ENCODE measurements around the gene IDH3G. TPM values are rescaled to one million over a fixed set of nuclear protein-coding genes. Genes with fewer than 3 reads are reported as not detected.

Gene IDH3G
- total and polyA plus RNA-seq, 2 donors (not counting 3 experiments of a cell fraction or from before 2014, with no cell fraction given), result 57.7 to 116 TPM

DNA sequence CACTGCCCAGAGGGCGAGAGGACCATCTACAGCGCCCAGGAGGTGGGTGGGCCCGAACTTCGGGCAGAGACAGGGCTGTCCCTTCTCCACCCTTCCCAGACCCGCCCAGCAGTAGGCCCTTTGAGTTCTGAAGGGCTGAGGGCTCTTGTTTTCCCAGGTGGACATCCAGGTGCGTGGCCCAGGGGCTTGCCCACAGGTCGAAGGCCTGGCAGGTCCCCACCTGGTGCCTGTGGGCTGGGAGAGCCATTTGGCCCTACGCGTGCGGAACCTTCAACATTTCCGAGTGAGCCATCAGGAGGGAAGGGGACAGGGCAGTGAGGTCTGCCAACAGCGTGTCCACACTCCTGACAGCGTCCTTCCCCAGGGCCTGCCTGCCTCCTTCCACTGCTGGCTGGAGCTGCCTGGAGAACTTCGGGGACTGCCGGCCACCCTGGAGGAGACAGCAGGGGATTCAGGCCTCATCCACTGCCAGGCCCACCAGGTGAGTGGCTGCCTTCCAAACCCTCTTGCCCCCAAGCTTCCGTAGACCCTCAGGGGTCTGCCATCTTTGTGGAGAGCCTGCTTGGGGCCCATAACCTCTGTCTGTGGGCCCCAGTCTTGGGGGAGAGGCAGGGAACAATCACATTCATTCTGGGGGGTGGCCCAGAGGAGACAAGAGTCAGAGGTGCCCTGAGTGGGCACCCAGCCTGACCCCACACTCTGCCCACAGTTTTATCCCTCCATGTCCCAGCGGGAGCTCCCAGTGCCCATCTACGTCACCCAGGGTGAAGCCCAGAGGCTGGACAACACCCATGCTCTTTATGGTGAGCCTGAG is 23.4 kb downstream of the IDH3G start:
- no peak overlapping the region for H3K27ac ChIP-seq (ENCODE audit: insufficient read depth, low read depth, low read length)
- no peaks in the 10 kb centered on the region for H3K79me2 ChIP-seq (ENCODE audit: control insufficient read depth, insufficient read depth, low read length)
- intact Hi-C loops (cut with micrococcal nuclease) (no loop called here), dilution Hi-C loops (cut with MboI; ENCODE audit: extremely low pct_ligation_motif_present, low sequenced_read_pairs) (no loop called here)
- no peaks in the 10 kb centered on the region for H3K9me3 ChIP-seq (replicated peaks; ENCODE audit: control insufficient read depth, insufficient read depth, low read length)
- FAIRE-seq (no peak), DNase-seq (ENCODE audit: low read depth, low spot score) (no peak)
- H3K36me3 ChIP-seq (ENCODE audit: control insufficient read depth in 2 of 2, extremely low read depth in 1 of 2, insufficient read depth in 2 of 2, low read length in 2 of 2), result peaks cover 0 to 20% of the 10 kb centered on the region in 2 experiments
- no peak for TF ChIP-seq POLR2A (IDR thresholded peaks at IDR 0.05; ENCODE audit: low read depth, low read length)
- TF ChIP-seq MYC (IDR thresholded peaks at IDR 0.05; ENCODE audit: low read depth, low read length), result no peak
- TF ChIP-seq FOS (IDR thresholded peaks at IDR 0.05; ENCODE audit: borderline replicate concordance, insufficient read depth, low read length), result no peak
- TF ChIP-seq GATA2 (IDR thresholded peaks at IDR 0.05; ENCODE audit: insufficient read depth, insufficient read length, low read depth, low read length), result no peak
- no peak for TF ChIP-seq JUN (IDR thresholded peaks at IDR 0.05; ENCODE audit: borderline replicate concordance, insufficient read depth, insufficient read length, low read depth)
- TF ChIP-seq, protein P1, sequence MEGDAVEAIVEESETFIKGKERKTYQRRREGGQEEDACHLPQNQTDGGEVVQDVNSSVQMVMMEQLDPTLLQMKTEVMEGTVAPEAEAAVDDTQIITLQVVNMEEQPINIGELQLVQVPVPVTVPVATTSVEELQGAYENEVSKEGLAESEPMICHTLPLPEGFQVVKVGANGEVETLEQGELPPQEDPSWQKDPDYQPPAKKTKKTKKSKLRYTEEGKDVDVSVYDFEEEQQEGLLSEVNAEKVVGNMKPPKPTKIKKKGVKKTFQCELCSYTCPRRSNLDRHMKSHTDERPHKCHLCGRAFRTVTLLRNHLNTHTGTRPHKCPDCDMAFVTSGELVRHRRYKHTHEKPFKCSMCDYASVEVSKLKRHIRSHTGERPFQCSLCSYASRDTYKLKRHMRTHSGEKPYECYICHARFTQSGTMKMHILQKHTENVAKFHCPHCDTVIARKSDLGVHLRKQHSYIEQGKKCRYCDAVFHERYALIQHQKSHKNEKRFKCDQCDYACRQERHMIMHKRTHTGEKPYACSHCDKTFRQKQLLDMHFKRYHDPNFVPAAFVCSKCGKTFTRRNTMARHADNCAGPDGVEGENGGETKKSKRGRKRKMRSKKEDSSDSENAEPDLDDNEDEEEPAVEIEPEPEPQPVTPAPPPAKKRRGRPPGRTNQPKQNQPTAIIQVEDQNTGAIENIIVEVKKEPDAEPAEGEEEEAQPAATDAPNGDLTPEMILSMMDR (IDR thresholded peaks at IDR 0.05; ENCODE audit: extremely low read depth in 1 of 2, insufficient read depth in 1 of 2, low read depth in 1 of 2, low read length in 2 of 2), result no peak
- no peak for TF ChIP-seq EZH2 (IDR thresholded peaks at IDR 0.05; ENCODE audit: borderline replicate concordance, low read depth, low read length, severe bottlenecking)
- TF ChIP-seq POLR2AphosphoS5 (IDR thresholded peaks at IDR 0.05; ENCODE audit: insufficient read depth, low read depth, low read length), result no peak
- TF ChIP-seq, protein P2, sequence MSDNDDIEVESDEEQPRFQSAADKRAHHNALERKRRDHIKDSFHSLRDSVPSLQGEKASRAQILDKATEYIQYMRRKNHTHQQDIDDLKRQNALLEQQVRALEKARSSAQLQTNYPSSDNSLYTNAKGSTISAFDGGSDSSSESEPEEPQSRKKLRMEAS (IDR thresholded peaks at IDR 0.05; ENCODE audit: insufficient read depth, insufficient read length), result no peak
- H3K27me3 ChIP-seq (ENCODE audit: control insufficient read depth in 2 of 2, insufficient read depth in 2 of 2, low read length in 2 of 2), result no peaks in the 10 kb centered on the region
- no peak overlapping the region for H3K4me2 ChIP-seq (ENCODE audit: insufficient read depth, low read length)
- H3K9me1 ChIP-seq (replicated peaks; ENCODE audit: control insufficient read depth, extremely low read depth, insufficient read depth, low read length), result no peaks in the 10 kb centered on the region
- no peak overlapping the region for H3K9ac ChIP-seq (replicated peaks; ENCODE audit: extremely low read depth, insufficient read depth, low read length)
- POLR2A ChIA-PET, result no interaction called here
- no peaks in the 10 kb centered on the region for H4K20me1 ChIP-seq (replicated peaks; ENCODE audit: control insufficient read depth, extremely low read depth, insufficient read depth, low read length)
- BruUV-seq (replicated peaks), result no TSS peak
- no peak overlapping the region for H2AFZ ChIP-seq (ENCODE audit: low read depth, low read length)
- no peak overlapping the region for H3K4me3 ChIP-seq (replicated peaks in 1 of 3; ENCODE audit: insufficient read depth in 1 of 3, low read depth in 1 of 3, low read length in 3 of 3)
- H3K4me1 ChIP-seq (ENCODE audit: control insufficient read depth, extremely low read depth, insufficient read depth, low read length), result peaks cover 4% of the 10 kb centered on the region
- CTCF ChIA-PET, result interaction anchor here (1.2 kb wide), 1 partner anchor 11 kb away, joined by 3 read pairs; no protein-coding TSS in a partner anchor

Data from endothelial cell of umbilical vein (primary cell).